Adrenal gland (tissue), 12 donors: ENCODE measurements around the gene KIF16B. TPM values are rescaled to one million over a fixed set of nuclear protein-coding genes. Genes with fewer than 3 reads are reported as not detected.
"Not testable (repeated sequence)": the region's sequence is repeated elsewhere in the genome, so short reads cannot be mapped to it uniquely, and the experiment has no call there.

Source experiments
- DNase-seq, 7 donors: peaks; one replicate each; pipeline ENCODE4 v3.0.0-alpha.2; 2019 to 2020
- H3K27ac ChIP-seq, 5 donors: fragments of 200-600 bp; sonication (generic) in 4 of 5; 1 replicate in 3 of 5; 2 replicates in 2 of 5; pipeline versions ENCODE4 v1.5.1 to v1.8.0; 2016 to 2020; ENCODE audit warnings: mild to moderate bottlenecking in 1 of 5
- H3K27me3 ChIP-seq: fragments of 200-600 bp; 2 replicates; pipeline ENCODE4 v1.8.0; 2021
- H3K36me3 ChIP-seq, 2 donors: fragments of 200-600 bp; replicated peaks in 1 of 2; 1 replicate in 1 of 2; 2 replicates in 1 of 2; pipeline versions ENCODE4 v1.5.1 to v1.8.0; 2018 to 2022
- H3K4me1 ChIP-seq, 2 donors: fragments of 200-600 bp; replicated peaks in 1 of 2; 1 replicate in 1 of 2; 2 replicates in 1 of 2; pipeline versions ENCODE4 v1.5.1 to v1.8.0; 2018 to 2021
- H3K4me3 ChIP-seq, 4 donors: fragments of 200-600 bp; sonication (generic) in 3 of 4; one replicate each; pipeline ENCODE4 v1.5.1; 2016 to 2018
- H3K9me3 ChIP-seq, 3 donors: fragments of 200-600 bp; sonication (generic) in 1 of 3; replicated peaks in 1 of 3; 1 replicate in 2 of 3; 2 replicates in 1 of 3; pipeline versions ENCODE4 v1.5.1 to v1.8.0; 2016 to 2021
- POLR2A ChIP-seq, 2 donors: fragments of 450-650 bp; IDR thresholded peaks; one replicate each; pipeline ENCODE4 v1.6.1; 2017; ENCODE audit warnings: antibody characterized with exemption in 2 of 2, mild to moderate bottlenecking in 2 of 2, moderate library complexity in 1 of 2
- WGBS, 4 donors: extraction: QIAGEN DNeasy Blood & Tissue Kit in 2 of 4; methylation state at CpG; one replicate each; pipeline versions ENCODE4 v1.1.5 to v1.1.7; 2013 to 2017; 5-methylcytosine and 5-hydroxymethylcytosine counted together
- intact Hi-C, 2 donors: fragments of 100-400 bp; cut with DNase I; formaldehyde crosslinking; loops; one replicate each; pipeline versions ENCODE4 v1.14.1 to v1.15.0; 2022 to 2023
- polyA plus RNA-seq, 3 donors: library from polyadenylated mRNA; stranded (reverse); fragments of 200-250 nt in 2 of 3; fragments of 350-450 nt in 1 of 3; fragmentation: Illumina TruSeq in 1 of 3; extraction: RNeasy Lipid Tissue Mini Kit (QIAGEN cat#74804) in 1 of 3; gene quantifications; one replicate each; pipeline ENCODE4 v1.2.3, GENCODE V29; 2013 to 2014
- total RNA-seq, 9 donors: library from RNA; depleted of rRNA in 4 of 9; stranded (reverse); fragments of >200 nt in 4 of 9; fragments of 120-200 nt in 1 of 9; fragmentation: NEBNext Ultra II Directional in 1 of 9; extraction: Animal tissue kit (Norgen Biotek cat#: 25700) in 1 of 9; gene quantifications; one replicate each; pipeline versions ENCODE4 v1.1.0 to v1.2.4, GENCODE V29; 2013 to 2023
- TF ChIP-seq, protein P1 (sequence below), 6 experiments: fragments of 450-650 bp in 4 of 6; fragments of 200-600 bp in 2 of 6; sonication (generic) in 1 of 6; IDR thresholded peaks; 1 replicate in 5 of 6; 2 replicates in 1 of 6; pipeline versions ENCODE4 v1.5.1 to v1.8.0; 2016 to 2021; ENCODE audit warnings: antibody characterized with exemption in 6 of 6, mild to moderate bottlenecking in 2 of 6, moderate library complexity in 1 of 6
- donor health status: healthy with polysubstance abuse.
- donor health status: Bipolar disorder and iron deficiency.
- donor health status: DM: yes; HTN: yes; CAD: no.
- donor health status: DM: no; HTN: no; CAD: no.
- donor health status: DM: no; HTN: no; CAD: no.
- donor health status: DM: yes; HTN: yes; CAD: no.

Gene KIF16B
- total and polyA plus RNA-seq, 12 donors: 8.6 to 113 (median 36.1) TPM

GRCh38 chr20:16520154-16520553 lies 53.1 kb downstream of the KIF16B start:
- intact Hi-C loops: no loop called here
- Histone ChIP-seq H3K4me1 (peaks cover 0 to 7% of the 10 kb centered on the region in 2 donors), H3K36me3 (no peaks in the 10 kb centered on the region), H3K27ac (no peak overlapping the region), H3K9me3 (no peaks in the 10 kb centered on the region), H3K27me3 (no peaks in the 10 kb centered on the region), H3K4me3 (no peak overlapping the region)
- DNase-seq: no peak
- WGBS, 4 donors: 89 to 92% (median 91%) methylated on average over 4 to 5 of the region's 5 CpGs
- TF ChIP-seq, protein P1, sequence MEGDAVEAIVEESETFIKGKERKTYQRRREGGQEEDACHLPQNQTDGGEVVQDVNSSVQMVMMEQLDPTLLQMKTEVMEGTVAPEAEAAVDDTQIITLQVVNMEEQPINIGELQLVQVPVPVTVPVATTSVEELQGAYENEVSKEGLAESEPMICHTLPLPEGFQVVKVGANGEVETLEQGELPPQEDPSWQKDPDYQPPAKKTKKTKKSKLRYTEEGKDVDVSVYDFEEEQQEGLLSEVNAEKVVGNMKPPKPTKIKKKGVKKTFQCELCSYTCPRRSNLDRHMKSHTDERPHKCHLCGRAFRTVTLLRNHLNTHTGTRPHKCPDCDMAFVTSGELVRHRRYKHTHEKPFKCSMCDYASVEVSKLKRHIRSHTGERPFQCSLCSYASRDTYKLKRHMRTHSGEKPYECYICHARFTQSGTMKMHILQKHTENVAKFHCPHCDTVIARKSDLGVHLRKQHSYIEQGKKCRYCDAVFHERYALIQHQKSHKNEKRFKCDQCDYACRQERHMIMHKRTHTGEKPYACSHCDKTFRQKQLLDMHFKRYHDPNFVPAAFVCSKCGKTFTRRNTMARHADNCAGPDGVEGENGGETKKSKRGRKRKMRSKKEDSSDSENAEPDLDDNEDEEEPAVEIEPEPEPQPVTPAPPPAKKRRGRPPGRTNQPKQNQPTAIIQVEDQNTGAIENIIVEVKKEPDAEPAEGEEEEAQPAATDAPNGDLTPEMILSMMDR (IDR thresholded peaks at IDR 0.05): no peak
- no peak for TF ChIP-seq POLR2A (IDR thresholded peaks at IDR 0.05)

DNA sequence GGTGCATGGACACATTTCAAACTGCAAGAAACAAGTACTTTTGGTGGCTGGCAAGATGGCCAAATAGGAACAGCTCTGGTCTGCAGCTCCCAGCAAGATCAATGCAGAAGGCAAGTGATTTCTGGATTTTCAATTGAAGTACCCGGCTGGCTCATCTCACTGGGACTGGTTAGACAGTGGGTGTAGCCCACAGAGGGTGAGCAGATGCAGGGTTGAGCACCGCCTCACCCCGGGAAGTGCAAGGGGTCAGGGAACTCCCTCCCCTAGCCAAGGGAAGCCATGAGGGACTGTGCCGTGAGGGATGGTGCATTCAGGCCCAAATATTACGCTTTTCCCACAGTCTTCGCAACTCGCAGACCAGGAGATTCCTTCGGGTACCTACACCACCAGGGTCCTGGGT lies 53.6 kb downstream of the KIF16B start:
- not testable (repeated sequence) for H3K9me3 ChIP-seq, DNase-seq, H3K4me3 ChIP-seq, H3K27ac ChIP-seq, H3K36me3 ChIP-seq, H3K4me1 ChIP-seq, H3K27me3 ChIP-seq
- 89 to 98% (median 94%) methylated on average over 7 to 8 of the region's 8 CpGs for WGBS, 4 donors
- intact Hi-C loops: loop anchor here in 1 of 2 donors (5.0 to 10.0 kb wide), 2 partner anchors 118 to 245 kb away; no protein-coding TSS in a partner anchor

GRCh38 chr20:16518784-16519084 lies 54.5 kb downstream of the KIF16B start:
- WGBS, 4 donors: 65 to 79% (median 77%) methylated on average over 4 of the region's 4 CpGs
- Histone ChIP-seq H3K27me3 (no peaks in the 10 kb centered on the region), H3K4me3 (no peak overlapping the region), H3K4me1 (peaks cover 0 to 7% of the 10 kb centered on the region in 2 donors), H3K36me3 (no peaks in the 10 kb centered on the region), H3K27ac (no peak overlapping the region), H3K9me3 (no peaks in the 10 kb centered on the region)
- no peak for DNase-seq
- TF ChIP-seq, protein P1 (IDR thresholded peaks at IDR 0.05): no peak
- TF ChIP-seq POLR2A (IDR thresholded peaks at IDR 0.05): no peak
- intact Hi-C loops: loop anchor here in 1 of 2 donors (5.0 to 10.0 kb wide), 2 partner anchors 119 to 246 kb away; no protein-coding TSS in a partner anchor

DNA sequence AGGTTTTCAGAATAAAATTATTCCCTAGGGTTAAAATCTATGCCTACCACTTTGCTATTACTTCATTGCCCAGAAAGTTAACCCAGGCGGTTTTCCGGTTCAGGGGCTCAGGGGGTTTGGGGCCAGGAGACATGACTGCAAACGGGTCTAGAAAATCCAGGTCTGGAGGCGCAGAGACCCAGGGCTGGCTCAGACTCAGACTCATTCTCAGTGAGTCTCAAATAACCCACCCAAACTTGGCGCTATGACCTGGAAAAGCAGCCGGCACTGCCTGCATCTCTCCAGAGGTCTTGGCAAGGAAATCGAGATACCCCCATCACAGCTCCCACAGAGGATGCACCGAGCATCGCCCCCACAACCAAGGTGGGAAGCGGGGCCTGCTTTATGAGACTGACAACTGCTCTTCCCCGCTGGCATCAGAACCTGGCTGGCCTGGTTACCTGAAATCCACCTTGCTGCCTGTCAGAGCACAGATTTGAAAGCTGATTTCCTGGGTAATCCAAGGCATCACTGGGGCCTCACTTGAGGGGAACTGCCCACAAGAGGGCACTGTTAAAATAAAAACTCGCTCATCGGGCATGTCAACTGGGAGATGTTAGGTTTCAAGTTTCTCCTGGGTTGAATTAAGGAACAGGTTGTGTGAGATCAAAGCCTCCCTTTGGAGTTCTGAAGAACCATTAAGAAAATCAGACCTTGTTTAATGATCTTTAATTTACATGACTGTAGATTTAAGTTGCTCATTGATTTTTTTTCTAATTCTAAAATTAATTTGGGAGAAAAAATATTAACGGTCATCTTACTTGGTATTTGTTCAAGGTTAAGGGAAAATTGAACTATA lies 55.1 kb downstream of the KIF16B start:
- DNase-seq: peak in 5 of 7 donors; percentile 41 to 73 (median 57)
- no peak for TF ChIP-seq POLR2A (IDR thresholded peaks at IDR 0.05)
- TF ChIP-seq, protein P1 (IDR thresholded peaks at IDR 0.05): peak; percentile 45 to 68 (median 60)
- Histone ChIP-seq H3K9me3 (no peaks in the 10 kb centered on the region), H3K27ac (no peak overlapping the region), H3K4me1 (peaks cover 0 to 7% of the 10 kb centered on the region in 2 donors), H3K27me3 (no peaks in the 10 kb centered on the region), H3K4me3 (no peak overlapping the region), H3K36me3 (no peaks in the 10 kb centered on the region)
- intact Hi-C loops: loop anchor here in 1 of 2 donors (5.0 to 10.0 kb wide), 2 partner anchors 119 to 247 kb away; no protein-coding TSS in a partner anchor
- 75 to 83% (median 81%) methylated on average over 10 to 14 of the region's 14 CpGs for whole genome bisulfite sequencing, 4 donors
